OCI-LY7 (cell line): Measurements from ENCODE around the gene CNTNAP1.

Experiments
- EZH2phosphoT487 ChIP-seq: fragments of 200-600 bp; sonication (generic); IDR thresholded peaks from 2 replicates; pipeline ENCODE4 v1.6.1; 2018; ENCODE audit warnings: low read depth, borderline replicate concordance, mild to moderate bottlenecking, mixed run types, antibody characterized with exemption, low read length, moderate library complexity, mixed read lengths
- TF ChIP-seq, protein P1 (sequence below): fragments of 200-600 bp; sonication (generic); conservative IDR thresholded peaks from 2 replicates; pipeline ENCODE4 v1.5.1; 2014; ENCODE audit warnings: mild to moderate bottlenecking, antibody characterized with exemption, low read length, moderate library complexity, mixed read lengths

DNA sequence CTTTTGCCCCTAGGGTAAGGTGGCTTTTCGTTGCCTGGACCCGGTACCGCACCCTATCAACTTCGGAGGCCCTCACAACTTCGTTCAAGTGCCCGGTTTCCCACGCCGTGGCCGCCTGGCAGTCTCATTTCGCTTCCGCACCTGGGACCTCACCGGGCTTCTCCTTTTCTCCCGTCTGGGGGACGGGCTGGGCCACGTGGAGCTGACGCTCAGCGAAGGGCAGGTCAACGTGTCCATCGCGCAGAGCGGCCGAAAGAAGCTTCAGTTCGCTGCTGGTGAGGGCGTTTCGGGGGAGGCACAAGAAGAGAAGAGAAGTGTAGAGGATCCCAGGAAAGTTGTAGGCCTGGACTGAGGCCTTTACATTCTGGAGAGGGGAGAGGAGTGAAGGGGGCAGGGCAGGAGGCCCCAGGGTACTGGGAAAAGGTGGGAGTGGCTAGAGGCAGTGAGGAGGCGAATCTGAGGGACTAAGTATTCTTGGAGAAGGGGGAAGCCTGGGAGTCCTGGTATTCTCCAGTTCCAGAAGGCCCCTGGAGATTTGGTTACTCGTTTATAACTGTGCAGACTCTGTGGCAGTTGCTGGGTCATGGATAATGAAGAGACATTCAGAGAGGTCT, 5.5 kb downstream of the CNTNAP1 start:
- TF ChIP-seq, protein P1, sequence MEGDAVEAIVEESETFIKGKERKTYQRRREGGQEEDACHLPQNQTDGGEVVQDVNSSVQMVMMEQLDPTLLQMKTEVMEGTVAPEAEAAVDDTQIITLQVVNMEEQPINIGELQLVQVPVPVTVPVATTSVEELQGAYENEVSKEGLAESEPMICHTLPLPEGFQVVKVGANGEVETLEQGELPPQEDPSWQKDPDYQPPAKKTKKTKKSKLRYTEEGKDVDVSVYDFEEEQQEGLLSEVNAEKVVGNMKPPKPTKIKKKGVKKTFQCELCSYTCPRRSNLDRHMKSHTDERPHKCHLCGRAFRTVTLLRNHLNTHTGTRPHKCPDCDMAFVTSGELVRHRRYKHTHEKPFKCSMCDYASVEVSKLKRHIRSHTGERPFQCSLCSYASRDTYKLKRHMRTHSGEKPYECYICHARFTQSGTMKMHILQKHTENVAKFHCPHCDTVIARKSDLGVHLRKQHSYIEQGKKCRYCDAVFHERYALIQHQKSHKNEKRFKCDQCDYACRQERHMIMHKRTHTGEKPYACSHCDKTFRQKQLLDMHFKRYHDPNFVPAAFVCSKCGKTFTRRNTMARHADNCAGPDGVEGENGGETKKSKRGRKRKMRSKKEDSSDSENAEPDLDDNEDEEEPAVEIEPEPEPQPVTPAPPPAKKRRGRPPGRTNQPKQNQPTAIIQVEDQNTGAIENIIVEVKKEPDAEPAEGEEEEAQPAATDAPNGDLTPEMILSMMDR = no peak
- TF ChIP-seq EZH2phosphoT487 = no peak
